ENCODE data around the gene FAM83E. TPM values are rescaled to one million over a fixed set of nuclear protein-coding genes. Genes with fewer than 3 reads are reported as not detected.

FAM83E gene
- total RNA-seq, 1 experiment from 2014 or later, result 12.3 TPM

- Histone ChIP-seq H3K36me3 (ENCODE audit: low read depth) (no peaks in the 10 kb centered on the region; the same call in 1 of the 2 replicates), H3K4me1 (replicated peaks; ENCODE audit: insufficient read depth) (peaks cover 25% of the 10 kb centered on the region), H3K27ac (peak overlapping the region; percentile 81), H3K9me3 (ENCODE audit: insufficient read depth, low read depth) (no peaks in the 10 kb centered on the region), H2AFZ (no peak overlapping the region), H3F3A (ENCODE audit: insufficient read depth, low read depth) (peaks cover 70% of the 10 kb centered on the region), H3K9me2 (ENCODE audit: insufficient read depth) (no peaks in the 10 kb centered on the region), H3K79me2 (ENCODE audit: low read depth) (no peaks in the 10 kb centered on the region; the same call in 1 of the 2 replicates), H3K4me3 (no peak overlapping the region), H4K20me1 (ENCODE audit: insufficient read depth) (no peaks in the 10 kb centered on the region), H3K27me3 (ENCODE audit: insufficient read depth, low read depth) (no peaks in the 10 kb centered on the region), H3K4me2 (peak overlapping the region; percentile 11)
- no TSS peak for BruUV-seq (replicated peaks)
- ChIA-PET CTCF (no interaction called here), POLR2A (ENCODE audit: unreplicated experiment) (interaction anchor here (0.6 to 0.7 kb wide), 2 partner anchors 142 to 143 kb away, joined by 4 to 5 read pairs; no protein-coding TSS in a partner anchor)
- intact Hi-C loops (cut with micrococcal nuclease; ENCODE audit: unreplicated experiment), result loop anchor here (1.0 kb wide), 1 partner anchor 9 kb away; the partner anchor contains the start of genes RPL18 and SPHK2
- DNase-seq, result no peak
- TF ChIP-seq, protein P1, sequence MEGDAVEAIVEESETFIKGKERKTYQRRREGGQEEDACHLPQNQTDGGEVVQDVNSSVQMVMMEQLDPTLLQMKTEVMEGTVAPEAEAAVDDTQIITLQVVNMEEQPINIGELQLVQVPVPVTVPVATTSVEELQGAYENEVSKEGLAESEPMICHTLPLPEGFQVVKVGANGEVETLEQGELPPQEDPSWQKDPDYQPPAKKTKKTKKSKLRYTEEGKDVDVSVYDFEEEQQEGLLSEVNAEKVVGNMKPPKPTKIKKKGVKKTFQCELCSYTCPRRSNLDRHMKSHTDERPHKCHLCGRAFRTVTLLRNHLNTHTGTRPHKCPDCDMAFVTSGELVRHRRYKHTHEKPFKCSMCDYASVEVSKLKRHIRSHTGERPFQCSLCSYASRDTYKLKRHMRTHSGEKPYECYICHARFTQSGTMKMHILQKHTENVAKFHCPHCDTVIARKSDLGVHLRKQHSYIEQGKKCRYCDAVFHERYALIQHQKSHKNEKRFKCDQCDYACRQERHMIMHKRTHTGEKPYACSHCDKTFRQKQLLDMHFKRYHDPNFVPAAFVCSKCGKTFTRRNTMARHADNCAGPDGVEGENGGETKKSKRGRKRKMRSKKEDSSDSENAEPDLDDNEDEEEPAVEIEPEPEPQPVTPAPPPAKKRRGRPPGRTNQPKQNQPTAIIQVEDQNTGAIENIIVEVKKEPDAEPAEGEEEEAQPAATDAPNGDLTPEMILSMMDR (conservative IDR thresholded peaks at IDR 0.05), result no peak
- no peak for TF ChIP-seq EZH2 (IDR thresholded peaks at IDR 0.05; ENCODE audit: low read depth)
Observed at GRCh38 chr19:48627865-48628314, 13.0 kb upstream of the FAM83E start.

DNA sequence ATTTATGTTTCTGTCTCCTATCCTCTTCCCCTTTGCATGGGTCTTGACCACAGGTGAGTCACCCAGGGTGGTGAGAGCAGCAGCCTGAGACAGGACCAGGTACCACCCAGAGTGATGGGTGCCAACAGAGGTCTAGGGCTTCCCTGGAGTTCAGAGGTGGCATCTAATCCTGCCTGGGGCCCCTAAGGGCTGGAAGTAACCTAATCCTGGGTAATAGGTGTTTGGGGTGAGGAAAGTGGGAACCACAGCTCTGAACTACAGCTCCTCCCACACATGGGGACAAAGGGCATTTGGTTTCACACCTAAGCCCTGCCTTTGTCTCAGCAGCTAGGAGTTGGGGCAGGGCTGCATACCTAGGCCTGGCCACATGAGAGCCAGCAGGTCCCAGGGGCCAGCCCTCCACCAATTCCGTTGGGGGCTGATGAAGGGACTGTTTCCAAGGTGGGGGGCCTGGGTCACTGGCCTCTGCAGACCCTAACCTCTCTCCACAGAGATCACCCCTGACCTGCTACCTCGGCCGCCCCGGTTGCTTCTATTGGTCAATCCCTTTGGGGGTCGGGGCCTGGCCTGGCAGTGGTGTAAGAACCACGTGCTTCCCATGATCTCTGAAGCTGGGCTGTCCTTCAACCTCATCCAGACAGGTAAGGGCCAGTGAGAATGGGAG is 12.5 kb upstream of the FAM83E start:
- POLR2A ChIA-PET (ENCODE audit: unreplicated experiment), result interaction anchor here (0.6 to 0.7 kb wide), 3 partner anchors 143 to 162 kb away, joined by 4 to 12 read pairs (median 5); no protein-coding TSS in a partner anchor
- no peaks in the 10 kb centered on the region for H3K27me3 ChIP-seq (ENCODE audit: insufficient read depth, low read depth)
- no peaks in the 10 kb centered on the region; the same call in 1 of the 2 replicates for H3K79me2 ChIP-seq (ENCODE audit: low read depth)
- H3K27ac ChIP-seq, result peak overlapping the region; percentile 81
- no peak overlapping the region for H3K4me3 ChIP-seq
- peaks cover 25% of the 10 kb centered on the region for H3K4me1 ChIP-seq (replicated peaks; ENCODE audit: insufficient read depth)
- H4K20me1 ChIP-seq (ENCODE audit: insufficient read depth), result no peaks in the 10 kb centered on the region
- no peaks in the 10 kb centered on the region for H3K9me2 ChIP-seq (ENCODE audit: insufficient read depth)
- no peaks in the 10 kb centered on the region; the same call in 1 of the 2 replicates for H3K36me3 ChIP-seq (ENCODE audit: low read depth)
- no peaks in the 10 kb centered on the region for H3K9me3 ChIP-seq (ENCODE audit: insufficient read depth, low read depth)
- CTCF ChIA-PET, result interaction anchor here (0.6 kb wide), 2 partner anchors 12 to 139 kb away, joined by 4 to 11 read pairs; no protein-coding TSS in a partner anchor
- peak; percentile 83 to 92 for DNase-seq
- H3K4me2 ChIP-seq, result peak overlapping the region; percentile 11
- H2AFZ ChIP-seq, result no peak overlapping the region
- TF ChIP-seq, protein P1 (conservative IDR thresholded peaks at IDR 0.05), result no peak
- no peak for TF ChIP-seq EZH2 (IDR thresholded peaks at IDR 0.05; ENCODE audit: low read depth)
- BruUV-seq (replicated peaks), result no TSS peak
- peaks cover 65% of the 10 kb centered on the region for H3F3A ChIP-seq (ENCODE audit: insufficient read depth, low read depth)
- intact Hi-C loops (cut with micrococcal nuclease; ENCODE audit: unreplicated experiment), result loop anchor here (1.0 kb wide), 1 partner anchor 8 kb away; the partner anchor contains the start of genes RPL18 and SPHK2

- TF ChIP-seq EZH2 (IDR thresholded peaks at IDR 0.05; ENCODE audit: low read depth), result no peak
- TF ChIP-seq, protein P1 (conservative IDR thresholded peaks at IDR 0.05), result no peak
- POLR2A ChIA-PET (ENCODE audit: unreplicated experiment), result no interaction called here
- Histone ChIP-seq H3K4me1 (replicated peaks; ENCODE audit: insufficient read depth) (peaks cover 25% of the 10 kb centered on the region), H3K4me3 (no peak overlapping the region), H2AFZ (no peak overlapping the region), H3K4me2 (no peak overlapping the region), H3K9me2 (ENCODE audit: insufficient read depth) (no peaks in the 10 kb centered on the region), H3K79me2 (ENCODE audit: low read depth) (no peaks in the 10 kb centered on the region; the same call in 1 of the 2 replicates), H3K27me3 (ENCODE audit: insufficient read depth, low read depth) (no peaks in the 10 kb centered on the region), H4K20me1 (ENCODE audit: insufficient read depth) (no peaks in the 10 kb centered on the region), H3K36me3 (ENCODE audit: low read depth) (no peaks in the 10 kb centered on the region), H3K27ac (no peak overlapping the region; the same call in 1 of the 2 replicates), H3K9me3 (ENCODE audit: insufficient read depth, low read depth) (no peaks in the 10 kb centered on the region), H3F3A (ENCODE audit: insufficient read depth, low read depth) (peaks cover 70% of the 10 kb centered on the region)
- no peak for DNase-seq
- intact Hi-C loops (cut with micrococcal nuclease; ENCODE audit: unreplicated experiment), result no loop called here
- CTCF ChIA-PET, result no interaction called here
- BruUV-seq (replicated peaks), result no TSS peak
Observed at GRCh38 chr19:48625891-48626327, 11.0 kb upstream of the FAM83E start.

Data from PC-9 (cell line).